GM18909 (cell line): ENCODE data around the gene SRD5A3.
A peak's percentile ranks its signal among the peaks of the same experiment; 100 is the strongest.

Experiments used
- ATAC-seq: cut with Tn5 transposase; IDR thresholded peaks from one replicate; pipeline ENCODE4 v1.9.1; 2021; ENCODE audit warnings: mild to moderate bottlenecking; ENCODE audit not compliant: unreplicated experiment, poor library complexity

SRD5A3 gene

GRCh38 chr4:55399581-55399980, 53.5 kb downstream of the SRD5A3 start:
- no peak for ATAC-seq

DNA sequence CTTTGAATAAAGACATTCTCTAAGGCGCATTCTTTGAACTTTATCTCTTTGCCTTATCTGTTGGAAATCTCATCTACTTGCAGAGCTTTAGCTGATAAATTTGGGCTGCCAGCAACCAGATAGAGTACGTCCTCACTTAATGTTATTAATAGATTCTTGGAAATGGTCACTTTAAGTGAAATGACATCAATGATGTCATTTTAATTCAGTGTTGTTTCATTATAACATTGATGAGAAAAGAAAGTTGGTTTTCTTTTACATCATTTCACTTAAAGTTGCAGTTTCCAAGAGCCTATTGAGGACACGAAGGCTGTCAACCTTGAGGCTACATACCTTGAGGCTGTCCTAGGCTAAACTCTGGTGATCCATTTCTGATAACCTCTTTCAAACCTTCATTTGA, 59.0 kb downstream of the SRD5A3 start:
- no peak for ATAC-seq

GRCh38 chr4:55406545-55406944, 60.5 kb downstream of the SRD5A3 start:
- no peak for ATAC-seq

DNA sequence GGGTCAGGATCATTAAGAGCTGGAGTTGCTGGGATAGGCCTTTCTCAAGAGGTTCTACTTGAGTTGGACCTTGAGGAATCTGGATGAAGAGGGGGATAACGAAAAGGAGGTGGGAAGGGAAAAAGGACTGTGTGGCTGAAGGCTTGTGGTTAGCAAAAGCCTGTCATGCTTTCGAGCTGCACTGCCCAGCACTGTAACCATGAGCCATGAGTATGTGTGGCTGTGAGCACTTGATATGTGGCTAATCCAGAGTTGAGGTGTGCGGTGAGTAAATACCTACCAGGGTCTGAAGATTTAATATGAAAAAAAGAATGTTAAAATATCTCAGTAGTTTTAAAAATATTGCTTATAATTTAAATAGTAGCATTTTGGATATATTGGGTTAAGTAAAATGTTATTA, 61.1 kb downstream of the SRD5A3 start:
- ATAC-seq = no peak

GRCh38 chr4:55407764-55408163, 61.7 kb downstream of the SRD5A3 start:
- ATAC-seq = no peak

GRCh38 chr4:55409468-55410171, 63.6 kb downstream of the SRD5A3 start:
- ATAC-seq = peak; percentile 88

- no peak for ATAC-seq
Measured at GRCh38 chr4:55410431-55410830, 64.4 kb downstream of the SRD5A3 start.

DNA sequence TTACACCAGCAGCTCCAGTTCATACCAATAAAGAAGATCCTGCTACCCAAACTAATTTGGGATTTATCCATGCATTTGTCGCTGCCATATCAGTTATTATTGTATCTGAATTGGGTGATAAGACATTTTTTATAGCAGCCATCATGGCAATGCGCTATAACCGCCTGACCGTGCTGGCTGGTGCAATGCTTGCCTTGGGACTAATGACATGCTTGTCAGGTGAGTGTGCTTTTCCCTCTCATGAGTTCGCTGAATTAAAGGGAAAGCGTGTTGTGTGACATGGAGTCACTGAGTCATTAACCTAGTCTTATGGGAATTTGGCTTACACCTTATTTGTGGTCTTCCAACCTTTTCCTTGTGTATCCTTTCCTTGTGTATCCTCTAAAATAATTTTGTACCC, 65.6 kb downstream of the SRD5A3 start:
- ATAC-seq = no peak

- ATAC-seq = no peak
Measured at GRCh38 chr4:55416176-55416575, 70.1 kb downstream of the SRD5A3 start.
